ENCODE data around the gene CRTC1. TPM values are rescaled to one million over a fixed set of nuclear protein-coding genes. Genes with fewer than 3 reads are reported as not detected.
"Not testable (repeated sequence)": the region's sequence is repeated elsewhere in the genome, so short reads cannot be mapped to it uniquely, and the experiment has no call there.

The CRTC1 gene
- polyA plus RNA-seq, 4 donors: 5.8 to 20.7 (median 6.7) TPM

DNA sequence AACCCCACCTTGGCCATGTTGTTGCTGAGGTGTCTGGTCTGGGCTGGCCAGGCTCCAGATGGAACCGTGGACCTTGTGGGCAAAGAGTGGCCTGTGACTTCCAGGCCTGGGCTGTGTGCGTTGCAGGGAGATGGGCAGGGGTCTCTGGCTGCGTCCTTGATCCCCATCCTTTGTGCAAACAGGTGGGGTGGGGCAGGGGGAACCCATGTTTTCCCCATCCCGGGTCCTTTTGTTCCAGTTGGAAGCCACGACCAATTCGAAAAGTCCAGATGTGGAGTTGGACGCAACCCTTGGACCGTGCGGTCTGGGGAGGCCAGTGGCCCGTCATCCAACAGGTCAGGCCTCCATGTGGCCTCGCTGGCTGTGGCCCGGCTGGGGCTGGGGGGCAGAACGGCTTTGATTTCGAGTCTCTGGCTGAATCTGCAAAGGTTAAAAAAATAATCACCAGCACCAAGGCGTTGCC lies 120.7 kb downstream of the CRTC1 start:
- peaks cover 0 to 3% (median 0%) of the 10 kb centered on the region in 3 donors for H3K4me1 ChIP-seq (ENCODE audit: control insufficient read depth in 3 of 3, insufficient read depth in 2 of 3, low read depth in 1 of 3, low read length in 2 of 3)
- no peak for DNase-seq
- no peak overlapping the region for H3K27ac ChIP-seq (ENCODE audit: low read depth in 1 of 3, low read length in 2 of 3)
- H3K27me3 ChIP-seq (ENCODE audit: control insufficient read depth in 3 of 3, insufficient read depth in 3 of 3, low read length in 3 of 3): peaks cover 0 to 3% (median 2%) of the 10 kb centered on the region in 3 donors
- H3K9me3 ChIP-seq (ENCODE audit: control insufficient read depth in 2 of 2, insufficient read depth in 1 of 2, low read depth in 1 of 2, low read length in 1 of 2): no peaks in the 10 kb centered on the region
- no peak overlapping the region for H3K4me3 ChIP-seq (ENCODE audit: low read depth in 1 of 3, low read length in 3 of 3)
- no peak for FAIRE-seq
- 86 to 91% (median 89%) methylated on average over 15 of the region's 15 CpGs for WGBS, 3 donors
- H3K36me3 ChIP-seq (ENCODE audit: control insufficient read depth in 3 of 3, insufficient read depth in 2 of 3, low read depth in 1 of 3, low read length in 3 of 3): no peaks in the 10 kb centered on the region

DNA sequence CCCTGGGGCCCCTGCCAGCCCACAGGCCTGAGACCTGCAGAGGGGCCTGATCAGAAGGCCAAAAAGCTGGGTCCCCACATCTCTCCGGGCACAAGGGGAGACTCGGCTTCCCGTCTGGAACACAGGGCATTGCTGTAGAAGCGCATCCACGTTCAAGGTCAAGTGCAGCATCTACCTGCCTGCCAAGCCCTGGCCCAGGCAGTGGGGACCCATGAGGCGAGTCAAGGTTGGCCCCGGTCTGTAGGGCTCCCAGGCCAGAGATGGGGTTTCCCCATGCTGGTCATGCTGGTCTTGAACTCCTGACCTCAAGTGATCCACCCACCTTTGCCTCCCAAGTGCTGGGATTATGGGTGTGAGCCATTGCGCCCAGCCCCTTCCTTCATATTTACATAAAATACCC lies 121.2 kb downstream of the CRTC1 start:
- Histone ChIP-seq H3K9me3 (ENCODE audit: control insufficient read depth in 2 of 2, insufficient read depth in 1 of 2, low read depth in 1 of 2, low read length in 1 of 2) (no peaks in the 10 kb centered on the region), H3K4me1 (ENCODE audit: control insufficient read depth in 3 of 3, insufficient read depth in 2 of 3, low read depth in 1 of 3, low read length in 2 of 3) (no peaks in the 10 kb centered on the region), H3K36me3 (ENCODE audit: control insufficient read depth in 3 of 3, insufficient read depth in 2 of 3, low read depth in 1 of 3, low read length in 3 of 3) (no peaks in the 10 kb centered on the region), H3K27me3 (ENCODE audit: control insufficient read depth in 3 of 3, insufficient read depth in 3 of 3, low read length in 3 of 3) (peaks cover 0 to 3% (median 2%) of the 10 kb centered on the region in 3 donors), H3K4me3 (ENCODE audit: low read depth in 1 of 3, low read length in 3 of 3) (no peak overlapping the region), H3K27ac (ENCODE audit: low read depth in 1 of 3, low read length in 2 of 3) (no peak overlapping the region)
- DNase-seq (no peak), FAIRE-seq (no peak)
- 83 to 89% (median 83%) methylated on average over 8 of the region's 8 CpGs for WGBS, 3 donors

DNA sequence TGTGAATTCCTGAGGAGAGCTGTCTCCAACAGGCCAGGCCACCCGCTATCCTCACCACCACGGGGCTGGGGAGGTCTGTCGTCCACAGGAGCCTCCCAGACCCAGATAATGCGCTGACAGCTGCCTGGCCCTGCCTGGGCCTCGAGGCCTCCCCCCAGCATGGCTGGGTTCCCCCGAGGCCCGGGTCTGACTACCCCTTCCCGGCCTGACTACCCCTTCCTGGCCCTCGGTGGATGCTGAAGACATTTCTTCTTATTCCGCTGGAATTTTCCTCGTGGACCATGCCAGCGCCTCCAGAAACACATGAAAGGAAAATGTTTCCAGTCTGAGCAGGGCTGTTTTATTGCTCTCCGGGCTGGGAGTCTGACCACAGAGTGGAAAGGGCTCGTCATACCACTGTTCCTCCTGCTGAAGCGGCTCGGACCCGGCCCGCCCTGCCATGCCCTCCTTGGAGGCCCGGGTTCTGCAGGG lies 124.4 kb downstream of the CRTC1 start:
- FAIRE-seq: no peak

DNA sequence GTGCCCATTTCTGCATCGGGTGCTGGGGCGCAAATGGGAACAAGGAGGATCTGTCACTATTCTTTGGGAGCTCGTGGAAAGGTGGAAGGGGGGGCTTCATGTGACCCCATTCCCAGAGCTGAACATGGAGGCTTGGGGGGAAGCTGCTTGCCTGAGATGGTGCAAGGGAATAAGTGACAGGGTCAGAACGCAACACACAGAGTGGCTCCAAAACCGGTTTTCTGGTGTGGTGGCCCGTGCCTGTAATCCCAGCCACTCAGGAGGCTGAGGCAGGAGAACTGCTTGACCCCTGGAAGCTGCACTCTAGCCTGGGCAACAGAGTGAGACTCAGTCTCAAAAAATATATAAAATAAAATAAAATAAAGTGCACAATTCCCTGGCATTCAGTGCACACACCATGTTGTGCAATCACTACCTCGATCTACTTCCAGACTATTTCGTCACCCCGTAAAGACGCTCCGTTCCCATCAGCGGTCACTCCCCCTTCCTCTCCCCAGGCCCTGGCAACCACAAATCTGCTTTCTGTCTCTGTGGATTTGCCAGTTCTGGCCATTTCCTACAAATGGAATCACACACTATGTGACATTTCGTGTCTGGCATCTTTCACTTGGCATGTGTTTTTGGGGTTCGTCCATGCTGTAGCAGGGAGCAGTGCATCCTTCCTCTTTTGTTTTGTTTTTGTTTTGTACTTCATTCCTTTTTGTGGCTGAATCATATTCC lies 125.8 kb downstream of the CRTC1 start:
- DNase-seq: no peak
- peaks cover 0 to 4% (median 3%) of the 10 kb centered on the region in 3 donors for H3K27me3 ChIP-seq (ENCODE audit: control insufficient read depth in 3 of 3, insufficient read depth in 3 of 3, low read length in 3 of 3)
- WGBS, 3 donors: 55 to 64% (median 59%) methylated on average over 14 of the region's 14 CpGs
- no peak overlapping the region for H3K27ac ChIP-seq (ENCODE audit: low read depth in 1 of 3, low read length in 2 of 3)
- no peak overlapping the region for H3K4me3 ChIP-seq (ENCODE audit: low read depth in 1 of 3, low read length in 3 of 3)
- H3K9me3 ChIP-seq (ENCODE audit: control insufficient read depth in 2 of 2, insufficient read depth in 1 of 2, low read depth in 1 of 2, low read length in 1 of 2): no peaks in the 10 kb centered on the region
- no peaks in the 10 kb centered on the region for H3K4me1 ChIP-seq (ENCODE audit: control insufficient read depth in 3 of 3, insufficient read depth in 2 of 3, low read depth in 1 of 3, low read length in 2 of 3)
- FAIRE-seq: no peak
- H3K36me3 ChIP-seq (ENCODE audit: control insufficient read depth in 3 of 3, insufficient read depth in 2 of 3, low read depth in 1 of 3, low read length in 3 of 3): no peaks in the 10 kb centered on the region

More for the DNA sequence above, 124.4 kb downstream of the CRTC1 start:
- peaks cover 0 to 3% (median 2%) of the 10 kb centered on the region in 3 donors for H3K27me3 ChIP-seq (ENCODE audit: control insufficient read depth in 3 of 3, insufficient read depth in 3 of 3, low read length in 3 of 3)
- no peaks in the 10 kb centered on the region for H3K4me1 ChIP-seq (ENCODE audit: control insufficient read depth in 3 of 3, insufficient read depth in 2 of 3, low read depth in 1 of 3, low read length in 2 of 3)
- H3K9me3 ChIP-seq (ENCODE audit: control insufficient read depth in 2 of 2, insufficient read depth in 1 of 2, low read depth in 1 of 2, low read length in 1 of 2): no peaks in the 10 kb centered on the region
- 75 to 81% (median 77%) methylated on average over 18 to 19 of the region's 19 CpGs for WGBS, 3 donors
- no peak overlapping the region for H3K27ac ChIP-seq (ENCODE audit: low read depth in 1 of 3, low read length in 2 of 3)
- no peaks in the 10 kb centered on the region for H3K36me3 ChIP-seq (ENCODE audit: control insufficient read depth in 3 of 3, insufficient read depth in 2 of 3, low read depth in 1 of 3, low read length in 3 of 3)
- DNase-seq: no peak
- no peak overlapping the region for H3K4me3 ChIP-seq (ENCODE audit: low read depth in 1 of 3, low read length in 3 of 3)

DNA sequence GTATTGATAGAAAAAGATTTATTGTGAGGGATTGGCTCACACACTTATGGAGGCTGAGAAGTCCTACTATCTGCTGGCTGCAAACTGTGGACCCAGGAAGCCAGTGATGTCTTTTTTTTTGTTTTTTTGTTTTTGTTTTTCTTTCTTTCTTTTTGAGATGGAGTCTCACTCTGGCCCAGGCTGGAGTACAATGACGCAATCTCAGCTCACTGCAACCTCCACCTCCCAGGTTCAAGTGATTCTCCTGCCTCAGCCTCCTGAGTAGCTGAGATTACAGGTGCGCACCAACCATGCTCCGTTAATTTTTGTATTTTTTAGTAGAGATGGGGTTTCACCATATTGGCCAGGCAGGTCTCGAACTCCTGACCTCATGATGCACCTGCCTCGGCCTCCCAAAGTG lies 128.2 kb downstream of the CRTC1 start:
- 83 to 93% (median 86%) methylated on average over 5 of the region's 5 CpGs for WGBS, 3 donors
- H3K4me3 ChIP-seq (ENCODE audit: low read depth in 1 of 3, low read length in 3 of 3); H3K4me1 ChIP-seq (ENCODE audit: control insufficient read depth in 3 of 3, insufficient read depth in 2 of 3, low read depth in 1 of 3, low read length in 2 of 3); DNase-seq; H3K27ac ChIP-seq (ENCODE audit: low read depth in 1 of 3, low read length in 2 of 3); H3K36me3 ChIP-seq (ENCODE audit: control insufficient read depth in 3 of 3, insufficient read depth in 2 of 3, low read depth in 1 of 3, low read length in 3 of 3); H3K27me3 ChIP-seq (ENCODE audit: control insufficient read depth in 3 of 3, insufficient read depth in 3 of 3, low read length in 3 of 3); H3K9me3 ChIP-seq (ENCODE audit: control insufficient read depth in 2 of 2, insufficient read depth in 1 of 2, low read depth in 1 of 2, low read length in 1 of 2); FAIRE-seq: not testable (repeated sequence)

DNA sequence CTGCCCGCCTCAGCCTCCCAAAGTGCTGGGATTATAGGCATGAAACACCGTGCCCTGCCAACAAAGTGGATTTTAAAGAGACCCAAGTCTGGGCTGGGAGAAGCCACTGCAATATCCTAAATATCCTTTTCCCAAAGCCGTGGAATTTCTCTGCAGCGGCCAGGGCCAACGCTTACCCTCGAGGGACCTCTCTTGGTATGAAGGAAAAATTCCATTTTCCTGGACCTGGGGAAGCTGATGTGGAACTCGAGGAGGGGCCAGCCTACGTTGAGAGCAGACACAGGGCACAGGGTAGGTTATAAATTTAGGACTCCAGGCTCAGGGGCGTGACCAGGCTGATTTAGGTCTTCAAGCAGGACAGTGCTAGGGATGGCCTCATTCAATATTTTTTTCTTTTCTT lies 130.6 kb downstream of the CRTC1 start:
- DNase-seq: no peak
- no peak for FAIRE-seq
- Histone ChIP-seq H3K27ac (ENCODE audit: low read depth in 1 of 3, low read length in 2 of 3) (no peak overlapping the region), H3K4me1 (ENCODE audit: control insufficient read depth in 3 of 3, insufficient read depth in 2 of 3, low read depth in 1 of 3, low read length in 2 of 3) (no peaks in the 10 kb centered on the region), H3K4me3 (ENCODE audit: low read depth in 1 of 3, low read length in 3 of 3) (no peak overlapping the region), H3K36me3 (ENCODE audit: control insufficient read depth in 3 of 3, insufficient read depth in 2 of 3, low read depth in 1 of 3, low read length in 3 of 3) (no peaks in the 10 kb centered on the region), H3K27me3 (ENCODE audit: control insufficient read depth in 3 of 3, insufficient read depth in 3 of 3, low read length in 3 of 3) (peaks cover 0 to 2% (median 0%) of the 10 kb centered on the region in 3 donors), H3K9me3 (ENCODE audit: control insufficient read depth in 2 of 2, insufficient read depth in 1 of 2, low read depth in 1 of 2, low read length in 1 of 2) (no peaks in the 10 kb centered on the region)
- WGBS, 3 donors: 52 to 61% (median 57%) methylated on average over 9 of the region's 9 CpGs

DNA sequence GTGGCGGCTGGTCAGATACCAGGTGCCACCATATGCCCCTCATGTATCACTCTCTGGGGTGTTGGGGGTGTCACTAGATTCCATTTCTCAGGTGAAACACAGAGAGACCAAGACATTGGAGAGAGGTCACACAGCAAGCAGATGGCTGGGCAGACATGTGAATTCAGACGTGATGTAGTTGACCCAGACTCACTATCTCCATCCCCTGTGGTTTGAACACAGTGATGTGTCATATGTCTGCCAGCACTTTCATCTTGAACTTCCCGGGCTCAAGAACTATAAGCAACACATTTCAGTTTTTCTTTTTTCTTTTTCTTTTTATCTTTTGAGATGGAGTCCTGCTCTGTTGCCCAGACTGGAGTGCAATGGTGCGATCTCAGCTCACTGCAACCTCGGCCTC lies 132.2 kb downstream of the CRTC1 start:
- FAIRE-seq: no peak
- Histone ChIP-seq H3K36me3 (ENCODE audit: control insufficient read depth in 3 of 3, insufficient read depth in 2 of 3, low read depth in 1 of 3, low read length in 3 of 3) (no peaks in the 10 kb centered on the region), H3K27me3 (ENCODE audit: control insufficient read depth in 3 of 3, insufficient read depth in 3 of 3, low read length in 3 of 3) (peaks cover 0 to 2% (median 0%) of the 10 kb centered on the region in 3 donors), H3K27ac (ENCODE audit: low read depth in 1 of 3, low read length in 2 of 3) (no peak overlapping the region), H3K9me3 (ENCODE audit: control insufficient read depth in 2 of 2, insufficient read depth in 1 of 2, low read depth in 1 of 2, low read length in 1 of 2) (no peaks in the 10 kb centered on the region), H3K4me3 (ENCODE audit: low read depth in 1 of 3, low read length in 3 of 3) (no peak overlapping the region), H3K4me1 (ENCODE audit: control insufficient read depth in 3 of 3, insufficient read depth in 2 of 3, low read depth in 1 of 3, low read length in 2 of 3) (no peaks in the 10 kb centered on the region)
- 82 to 89% (median 86%) methylated on average over 5 of the region's 5 CpGs for WGBS, 3 donors
- no peak for DNase-seq

DNA sequence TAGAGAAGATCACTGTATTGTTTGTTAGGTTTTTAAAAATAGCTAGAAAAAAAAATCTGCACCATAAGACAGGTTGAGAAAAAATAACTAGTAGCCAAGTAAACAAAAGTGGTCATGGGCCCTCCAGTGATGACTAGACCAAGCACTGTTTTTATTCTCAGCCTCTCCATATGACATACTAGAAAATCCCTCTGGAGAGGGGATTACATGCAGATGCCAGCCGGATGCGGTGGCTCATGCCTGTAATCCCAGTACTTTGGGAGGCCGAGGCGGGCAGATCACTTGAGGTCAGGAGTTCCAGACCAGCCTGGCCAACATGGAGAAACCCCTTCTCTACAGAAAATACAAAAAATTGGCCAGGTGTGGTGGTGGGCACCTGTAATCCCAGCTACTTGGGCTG lies 133.2 kb downstream of the CRTC1 start:
- not testable (repeated sequence) for FAIRE-seq; H3K4me3 ChIP-seq (ENCODE audit: low read depth in 1 of 3, low read length in 3 of 3); H3K27ac ChIP-seq (ENCODE audit: low read depth in 1 of 3, low read length in 2 of 3); H3K27me3 ChIP-seq (ENCODE audit: control insufficient read depth in 3 of 3, insufficient read depth in 3 of 3, low read length in 3 of 3); H3K4me1 ChIP-seq (ENCODE audit: control insufficient read depth in 3 of 3, insufficient read depth in 2 of 3, low read depth in 1 of 3, low read length in 2 of 3); H3K36me3 ChIP-seq (ENCODE audit: control insufficient read depth in 3 of 3, insufficient read depth in 2 of 3, low read depth in 1 of 3, low read length in 3 of 3); H3K9me3 ChIP-seq (ENCODE audit: control insufficient read depth in 2 of 2, insufficient read depth in 1 of 2, low read depth in 1 of 2, low read length in 1 of 2); DNase-seq
- WGBS, 3 donors: 81 to 98% (median 90%) methylated on average over 4 of the region's 4 CpGs

Data from small intestine (tissue), 7 donors.